OCI-LY7 (cell line): ENCODE measurements around the gene CATSPERD.

Experiments
- CTCF ChIP-seq: fragments of 200-600 bp; sonication (generic); conservative IDR thresholded peaks from 2 replicates; pipeline ENCODE4 v1.5.1; 2014; ENCODE audit warnings: mild to moderate bottlenecking, antibody characterized with exemption, low read length, moderate library complexity, mixed read lengths
- EZH2phosphoT487 ChIP-seq: fragments of 200-600 bp; sonication (generic); IDR thresholded peaks from 2 replicates; pipeline ENCODE4 v1.6.1; 2018; ENCODE audit warnings: low read depth, borderline replicate concordance, mild to moderate bottlenecking, mixed run types, antibody characterized with exemption, low read length, moderate library complexity, mixed read lengths

DNA sequence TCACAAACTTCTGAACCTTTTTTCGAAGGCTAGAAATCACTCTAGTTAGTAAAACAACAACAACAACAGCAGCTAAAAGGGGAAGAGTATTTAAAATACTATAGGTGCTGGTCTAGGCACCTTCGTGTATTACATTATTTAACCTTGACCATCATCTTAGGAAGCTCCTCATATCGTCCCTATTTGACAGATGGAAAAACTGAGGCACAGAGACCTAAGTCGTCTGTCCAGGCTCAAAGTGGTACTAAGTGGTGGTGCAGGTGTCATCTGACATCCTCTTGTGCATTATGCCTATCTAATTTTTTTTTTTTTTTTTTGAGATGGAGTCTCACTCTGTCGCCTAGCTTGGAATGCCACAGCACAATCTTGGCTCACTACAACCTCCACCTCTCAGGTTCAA is 29.1 kb downstream of the CATSPERD start:
- TF ChIP-seq CTCF, result no peak
- TF ChIP-seq EZH2phosphoT487, result no peak
